HepG2 (cell line): Measurements from ENCODE around the gene AKAP8. TPM values are rescaled to one million over a fixed set of nuclear protein-coding genes. Genes with fewer than 3 reads are reported as not detected.

Experiments
- GATA4 ChIP-seq: sonication (generic); IDR thresholded peaks from 2 replicates; pipeline ENCODE4 v1.6.1; 2016; ENCODE audit warnings: antibody characterized with exemption, low read depth, borderline replicate concordance
- HIC2 ChIP-seq: sonication (generic); formaldehyde crosslinking; IDR thresholded peaks from 2 replicates; pipeline ENCODE4 v1.9.0; 2022; ENCODE audit warnings: low read depth, missing genetic modification reagents
- NFIC ChIP-seq: IDR thresholded peaks from 2 replicates; pipeline ENCODE4 v1.6.1; 2012; ENCODE audit warnings: mild to moderate bottlenecking, low read length, inconsistent platforms
- NRL ChIP-seq: sonication (generic); formaldehyde crosslinking; IDR thresholded peaks from 2 replicates; pipeline ENCODE4 v1.5.0; 2020; ENCODE audit warnings: missing genetic modification reagents, mild to moderate bottlenecking, moderate library complexity, borderline replicate concordance
- POLR2AphosphoS5 ChIP-seq: IDR thresholded peaks from 2 replicates; pipeline ENCODE4 v1.6.1; 2012; ENCODE audit warnings: low read depth, low read length
- RELA ChIP-seq: sonication (generic); formaldehyde crosslinking; IDR thresholded peaks from 2 replicates; pipeline ENCODE4 v1.4.0; 2020; ENCODE audit warnings: missing genetic modification reagents
- REPIN1 ChIP-seq: sonication (generic); formaldehyde crosslinking; IDR thresholded peaks from 2 replicates; pipeline ENCODE4 v1.8.0; 2022; ENCODE audit warnings: missing genetic modification reagents, low read depth, mild to moderate bottlenecking, borderline replicate concordance
- SP140L ChIP-seq: sonication (generic); formaldehyde crosslinking; IDR thresholded peaks from 2 replicates; pipeline ENCODE4 v1.4.0; 2020; ENCODE audit warnings: missing genetic modification reagents, borderline replicate concordance
- ZBTB39 ChIP-seq: sonication (generic); formaldehyde crosslinking; IDR thresholded peaks from 2 replicates; pipeline ENCODE4 v1.5.0; 2020; ENCODE audit warnings: missing genetic modification reagents
- ZC3H13 ChIP-seq: sonication (generic); formaldehyde crosslinking; IDR thresholded peaks from 2 replicates; pipeline ENCODE4 v1.8.1; 2023; ENCODE audit warnings: mild to moderate bottlenecking, missing genetic modification reagents, moderate library complexity
- ZHX2 ChIP-seq, 2 experiments: sonication (generic) in 1 of 2; formaldehyde crosslinking in 1 of 2; IDR thresholded peaks; 2 replicates each; pipeline versions ENCODE4 v1.6.1 to v1.9.0; 2014 to 2022; ENCODE audit warnings: antibody characterized with exemption in 1 of 2, borderline replicate concordance in 1 of 2, inconsistent platforms in 1 of 2, low read depth in 1 of 2, missing genetic modification reagents in 1 of 2
- ZNF354B ChIP-seq: sonication (generic); formaldehyde crosslinking; IDR thresholded peaks from 2 replicates; pipeline ENCODE4 v1.8.0; 2022; ENCODE audit warnings: mild to moderate bottlenecking, missing genetic modification reagents
- ZNF441 ChIP-seq: sonication (generic); formaldehyde crosslinking; IDR thresholded peaks from 2 replicates; pipeline ENCODE4 v1.7.0; 2021; ENCODE audit warnings: missing genetic modification reagents, borderline replicate concordance
- ZNF670 ChIP-seq: sonication (generic); formaldehyde crosslinking; IDR thresholded peaks from 2 replicates; pipeline ENCODE4 v1.8.0; 2022; ENCODE audit warnings: mild to moderate bottlenecking, missing genetic modification reagents, borderline replicate concordance
- ZNF816 ChIP-seq: sonication (generic); formaldehyde crosslinking; IDR thresholded peaks from 2 replicates; pipeline ENCODE4 v1.8.0; 2022; ENCODE audit warnings: missing genetic modification reagents, mild to moderate bottlenecking, borderline replicate concordance
- ZSCAN9 ChIP-seq: IDR thresholded peaks from 2 replicates; pipeline ENCODE4 v1.6.1; 2016; ENCODE audit warnings: borderline replicate concordance
- polyA plus RNA-seq, 8 experiments: library from polyadenylated mRNA; depleted of rRNA in 3 of 8; stranded (reverse) in 7 of 8; unstranded in 1 of 8; fragments of >200 nt; fragmentation: Illumina TruSeq in 4 of 8; extraction: Trizol in 4 of 8; gene quantifications; 2 replicates each; pipeline versions ENCODE4 v1.2.1 to v1.2.3, GENCODE V29; 2011 to 2016; ENCODE audit warnings: low read depth in 4 of 8, missing spikeins in 1 of 8, mixed read lengths in 1 of 8; ENCODE audit not compliant: insufficient read depth in 1 of 8
- total RNA-seq, 5 experiments: library from RNA; depleted of rRNA; stranded (reverse); fragments of >200 nt; fragmentation: Illumina TruSeq; extraction: Trizol; gene quantifications; 2 replicates each; pipeline ENCODE4 v1.2.3, GENCODE V29; 2016; ENCODE audit warnings: low read depth in 1 of 5
- TF ChIP-seq, protein P1 (sequence below): sonication (generic); formaldehyde crosslinking; IDR thresholded peaks from 2 replicates; pipeline ENCODE4 v1.9.0; 2022; ENCODE audit warnings: missing genetic modification reagents, mild to moderate bottlenecking, borderline replicate concordance

Gene AKAP8
- total and polyA plus RNA-seq, 2 of the 13 experiments (the other 11 are each of a cell fraction or from before 2014, with no cell fraction given): 15.9 to 22.1 TPM

DNA sequence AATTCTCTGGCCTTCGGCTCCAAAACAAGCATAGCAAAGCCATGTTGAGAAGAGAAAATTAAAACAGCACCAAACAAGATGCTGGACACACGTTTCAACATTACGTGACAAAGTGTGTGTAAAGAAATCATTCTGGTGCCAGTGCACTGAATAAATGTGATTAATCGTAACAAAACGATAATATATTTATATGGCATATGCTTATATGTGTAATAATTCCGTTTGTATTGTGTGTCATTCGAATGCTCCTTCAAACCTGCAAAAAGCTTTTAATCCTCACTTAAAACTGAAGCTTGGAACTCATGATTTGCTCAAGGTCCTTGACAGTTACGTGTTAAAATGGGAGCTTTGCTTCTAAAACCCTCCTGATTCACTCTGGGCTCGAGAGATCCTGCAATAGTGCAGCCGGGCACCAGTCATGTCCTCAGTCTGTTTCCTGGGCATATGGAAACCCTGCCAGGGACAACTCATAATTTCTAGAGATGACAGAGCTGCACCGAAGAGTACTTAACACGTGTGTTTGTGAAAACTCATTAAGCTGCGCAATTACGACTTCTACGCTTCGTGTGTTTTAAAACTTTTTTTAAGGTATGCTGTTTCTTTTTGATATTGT lies 39.9 kb upstream of the AKAP8 start (continued):
- TF ChIP-seq ZBTB39 (CRISPR knock-in tag) (no peak), GATA4 (no peak), ZNF441 (CRISPR knock-in tag) (no peak), POLR2AphosphoS5 (0 out of 2 replicates have a peak, but pooled peaks have one; percentile 36), NRL (CRISPR knock-in tag) (no peak), RELA (CRISPR knock-in tag) (no peak), NFIC (0 out of 2 replicates have a peak, but pooled peaks have one; percentile 34), SP140L (CRISPR knock-in tag) (no peak), ZNF670 (CRISPR knock-in tag) (0 out of 2 replicates have a peak, but pooled peaks have one; percentile 26), ZNF354B (0 out of 2 replicates have a peak, but pooled peaks have one; percentile 54), HIC2 (no peak), ZHX2 (IDR thresholded peaks at IDR 0.05; ENCODE audit: low read depth) (no peak), ZHX2 (CRISPR knock-in tag; IDR thresholded peaks at IDR 0.05; ENCODE audit: borderline replicate concordance) (no peak), REPIN1 (CRISPR knock-in tag) (no peak), ZC3H13 (CRISPR knock-in tag) (peak; percentile 41; the same call in 1 of the 2 replicates), ZNF816 (CRISPR knock-in tag) (0 out of 2 replicates have a peak, but pooled peaks have one; percentile 24), ZSCAN9 (CRISPR knock-in tag) (0 out of 2 replicates have a peak, but pooled peaks have one; percentile 5)
- TF ChIP-seq, protein P1, sequence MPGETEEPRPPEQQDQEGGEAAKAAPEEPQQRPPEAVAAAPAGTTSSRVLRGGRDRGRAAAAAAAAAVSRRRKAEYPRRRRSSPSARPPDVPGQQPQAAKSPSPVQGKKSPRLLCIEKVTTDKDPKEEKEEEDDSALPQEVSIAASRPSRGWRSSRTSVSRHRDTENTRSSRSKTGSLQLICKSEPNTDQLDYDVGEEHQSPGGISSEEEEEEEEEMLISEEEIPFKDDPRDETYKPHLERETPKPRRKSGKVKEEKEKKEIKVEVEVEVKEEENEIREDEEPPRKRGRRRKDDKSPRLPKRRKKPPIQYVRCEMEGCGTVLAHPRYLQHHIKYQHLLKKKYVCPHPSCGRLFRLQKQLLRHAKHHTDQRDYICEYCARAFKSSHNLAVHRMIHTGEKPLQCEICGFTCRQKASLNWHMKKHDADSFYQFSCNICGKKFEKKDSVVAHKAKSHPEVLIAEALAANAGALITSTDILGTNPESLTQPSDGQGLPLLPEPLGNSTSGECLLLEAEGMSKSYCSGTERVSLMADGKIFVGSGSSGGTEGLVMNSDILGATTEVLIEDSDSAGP (CRISPR knock-in tag): no peak
